Colonic mucosa (tissue), 4 donors: Measurements from ENCODE around the gene SPARC. TPM values are rescaled to one million over a fixed set of nuclear protein-coding genes. Genes with fewer than 3 reads are reported as not detected.

Experiments used
- DNase-seq: peaks from one replicate; pipeline ENCODE4 v3.0.0-alpha.2; 2020
- H3K27ac ChIP-seq: fragments of 200-600 bp; one replicate; pipeline ENCODE4 v1.8.0; 2021
- H3K27me3 ChIP-seq: fragments of 200-600 bp; one replicate; pipeline ENCODE4 v1.8.0; 2021
- H3K36me3 ChIP-seq: fragments of 200-600 bp; one replicate; pipeline ENCODE4 v1.8.0; 2021
- H3K4me1 ChIP-seq: fragments of 200-600 bp; one replicate; pipeline ENCODE4 v1.8.0; 2021; ENCODE audit warnings: mild to moderate bottlenecking
- H3K4me3 ChIP-seq: fragments of 200-600 bp; one replicate; pipeline ENCODE4 v1.8.0; 2021
- H3K9ac ChIP-seq, 2 donors: one replicate each; pipeline ENCODE4 v1.7.0; 2013; ENCODE audit warnings: control low read depth in 2 of 2, low read depth in 2 of 2, low read length in 2 of 2
- H3K9me3 ChIP-seq: fragments of 200-600 bp; one replicate; pipeline ENCODE4 v1.8.0; 2021
- CTCF ChIP-seq: fragments of 200-600 bp; IDR thresholded peaks from one replicate; pipeline ENCODE4 v1.8.0; 2022; ENCODE audit warnings: antibody characterized with exemption, mild to moderate bottlenecking
- intact Hi-C: fragments of 100-400 bp; cut with DNase I; formaldehyde crosslinking; loops from one replicate; pipeline ENCODE4 v1.14.1; 2022
- total RNA-seq, 2 donors: library from RNA; stranded (reverse); fragmentation: NEBNext Ultra II Directional in 1 of 2; extraction: Animal tissue kit (Norgen Biotek cat#: 25700) in 1 of 2; gene quantifications; one replicate each; pipeline ENCODE4 v1.2.1, GENCODE V29; 2021
- donor health status: healthy.
- donor health status: DM: no; HTN: no; CAD: no.
- donor health status: DM: no; HTN: no; CAD: no.

Gene SPARC
- total RNA-seq, 2 donors from 2014 or later, result 107 to 258 TPM

DNA sequence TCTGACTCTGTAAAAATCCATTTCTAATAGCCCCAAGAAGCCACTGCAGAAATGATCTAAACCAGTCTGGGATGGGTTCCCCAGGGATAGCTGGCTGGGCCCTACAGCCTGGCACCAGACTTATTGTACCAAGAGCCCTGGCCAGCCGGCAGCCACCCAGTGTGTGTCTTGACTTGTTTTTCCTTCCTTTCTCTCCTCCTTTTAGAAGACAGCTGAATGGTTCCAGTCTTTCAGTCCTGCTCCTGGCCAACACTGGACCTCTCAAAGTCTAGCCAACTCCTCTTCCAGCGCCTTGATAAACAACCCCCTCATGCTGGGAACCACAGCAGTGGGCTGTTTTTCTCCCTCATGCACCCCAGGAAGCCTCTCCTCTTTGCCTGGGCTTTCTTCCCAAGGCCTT is 37.6 kb upstream of the SPARC start:
- no peak for TF ChIP-seq CTCF
- intact Hi-C loops, result loop anchor here (5.0 kb wide), 1 partner anchor 67 kb away; no protein-coding TSS in a partner anchor
- H3K9me3 ChIP-seq, result no peaks in the 10 kb centered on the region
- no peak overlapping the region for H3K4me3 ChIP-seq
- no peaks in the 10 kb centered on the region for H3K36me3 ChIP-seq
- H3K4me1 ChIP-seq, result no peaks in the 10 kb centered on the region
- H3K27ac ChIP-seq, result no peak overlapping the region
- DNase-seq, result no peak
- H3K27me3 ChIP-seq, result no peaks in the 10 kb centered on the region
- H3K9ac ChIP-seq, result no peak overlapping the region

DNA sequence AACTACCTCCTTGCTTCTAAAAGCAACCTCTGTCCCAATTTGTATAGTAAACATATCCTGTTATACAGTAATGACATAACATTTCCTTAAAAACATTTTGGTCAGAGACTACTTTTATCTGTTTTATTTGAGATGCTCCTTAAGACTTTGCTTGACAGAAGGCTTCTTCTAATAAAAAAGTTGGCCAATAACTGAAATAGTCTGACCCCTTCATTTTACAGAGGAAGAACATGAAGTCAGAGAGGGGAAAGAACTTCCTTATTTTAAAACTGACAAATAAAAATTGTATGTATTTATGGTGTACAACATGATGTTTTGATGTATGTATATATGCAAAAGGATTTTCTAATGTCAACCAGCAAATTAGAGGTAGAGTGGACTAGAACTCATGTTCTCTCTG is 35.8 kb upstream of the SPARC start:
- no peak for TF ChIP-seq CTCF
- intact Hi-C loops, result loop anchor here (5.0 kb wide), 1 partner anchor 65 kb away; no protein-coding TSS in a partner anchor
- Histone ChIP-seq H3K27me3 (no peaks in the 10 kb centered on the region), H3K9me3 (no peaks in the 10 kb centered on the region), H3K4me1 (no peaks in the 10 kb centered on the region), H3K36me3 (no peaks in the 10 kb centered on the region), H3K27ac (no peak overlapping the region), H3K9ac (no peak overlapping the region), H3K4me3 (no peak overlapping the region)
- no peak for DNase-seq

DNA sequence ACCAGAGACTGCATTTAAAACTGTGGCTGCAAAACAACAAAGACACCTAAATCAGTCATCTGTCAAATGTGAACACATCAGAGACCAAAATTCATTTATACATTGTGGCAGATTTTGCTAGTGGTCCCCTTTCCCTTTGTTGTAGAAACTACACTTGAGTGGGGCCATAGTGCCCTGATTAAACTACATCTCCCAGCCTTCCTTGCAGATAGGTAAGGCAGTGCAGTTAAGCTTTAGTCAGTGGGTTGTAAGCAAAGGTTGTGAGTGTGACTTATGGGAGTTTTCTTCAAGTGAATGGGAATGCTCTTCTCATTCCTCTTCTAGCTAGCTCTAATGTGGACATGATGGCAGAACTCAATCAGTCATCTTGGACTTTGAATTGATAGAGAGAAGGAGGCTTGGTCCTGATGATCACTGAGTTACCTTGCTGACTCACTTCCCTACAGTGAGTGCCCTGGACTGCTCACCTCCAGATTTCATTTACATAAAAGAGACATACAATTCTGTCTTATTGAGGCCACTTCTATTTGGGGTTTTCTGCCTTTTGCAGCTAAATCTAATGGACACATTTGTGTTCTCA is 35.2 kb upstream of the SPARC start:
- no peak for DNase-seq
- no peak overlapping the region for H3K9ac ChIP-seq
- TF ChIP-seq CTCF, result no peak
- H3K4me1 ChIP-seq, result no peaks in the 10 kb centered on the region
- no peaks in the 10 kb centered on the region for H3K27me3 ChIP-seq
- no peak overlapping the region for H3K4me3 ChIP-seq
- H3K27ac ChIP-seq, result no peak overlapping the region
- intact Hi-C loops, result loop anchor here (5.0 kb wide), 1 partner anchor 65 kb away; no protein-coding TSS in a partner anchor
- H3K9me3 ChIP-seq, result no peaks in the 10 kb centered on the region
- H3K36me3 ChIP-seq, result no peaks in the 10 kb centered on the region

DNA sequence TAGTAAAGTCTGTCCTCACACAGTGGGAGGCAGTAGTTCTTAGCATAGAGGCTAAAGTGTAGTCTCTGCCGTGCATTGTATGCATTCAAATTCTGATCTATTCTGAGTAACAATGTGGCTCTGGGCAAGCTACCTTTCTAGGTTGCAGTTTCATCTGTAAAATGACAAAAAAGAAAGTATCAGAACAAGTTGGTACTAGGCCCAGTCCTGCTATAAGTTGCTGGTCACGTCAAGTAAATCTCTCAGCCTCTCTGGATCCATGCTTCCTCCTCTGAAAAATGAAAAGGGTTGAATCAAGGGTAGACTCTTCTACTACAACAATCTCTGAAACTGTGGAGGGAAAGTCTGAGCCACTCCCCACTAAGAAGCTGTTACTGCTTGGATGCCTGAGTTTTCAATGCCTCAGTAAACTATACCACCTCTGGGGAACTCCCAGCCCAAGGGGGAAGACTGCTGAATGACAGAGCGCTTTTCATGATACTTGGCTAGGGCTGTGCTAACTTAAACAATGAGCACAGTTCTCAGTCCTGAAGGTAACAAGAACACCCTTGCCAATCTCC is 34.5 kb upstream of the SPARC start:
- Histone ChIP-seq H3K36me3 (no peaks in the 10 kb centered on the region), H3K4me1 (no peaks in the 10 kb centered on the region), H3K9me3 (no peaks in the 10 kb centered on the region), H3K9ac (no peak overlapping the region), H3K27me3 (no peaks in the 10 kb centered on the region), H3K27ac (no peak overlapping the region), H3K4me3 (no peak overlapping the region)
- TF ChIP-seq CTCF, result no peak
- no peak for DNase-seq
- intact Hi-C loops, result loop anchor here (5.0 kb wide), 1 partner anchor 64 kb away; no protein-coding TSS in a partner anchor

- Histone ChIP-seq H3K27ac (no peak overlapping the region), H3K4me3 (no peak overlapping the region), H3K27me3 (no peaks in the 10 kb centered on the region), H3K4me1 (no peaks in the 10 kb centered on the region), H3K9ac (no peak overlapping the region), H3K36me3 (no peaks in the 10 kb centered on the region), H3K9me3 (no peaks in the 10 kb centered on the region)
- no peak for TF ChIP-seq CTCF
- no peak for DNase-seq
- intact Hi-C loops, result loop anchor here (5.0 kb wide), 1 partner anchor 63 kb away; no protein-coding TSS in a partner anchor
These were observed 33.5 kb upstream of the SPARC start for GRCh38 chr5:151720215-151720614.
